HG03520 (cell line): ENCODE data around the gene POLR3A.
"Not testable (repeated sequence)": the region's sequence is repeated elsewhere in the genome, so short reads cannot be mapped to it uniquely, and the experiment has no call there.

ENCODE experiments used
- ATAC-seq: cut with Tn5 transposase; IDR thresholded peaks from one replicate; pipeline ENCODE4 v1.9.1; 2021; ENCODE audit warnings: mild to moderate bottlenecking, moderate library complexity; ENCODE audit not compliant: unreplicated experiment

The POLR3A gene

GRCh38 chr10:78025685-78026364, 3.5 kb downstream of the POLR3A start:
- ATAC-seq = no peak

GRCh38 chr10:78023741-78024140, 5.6 kb downstream of the POLR3A start:
- no peak for ATAC-seq

- no peak for ATAC-seq
These were observed 8.1 kb downstream of the POLR3A start for GRCh38 chr10:78021201-78021600.

- no peak for ATAC-seq
These were observed 10.1 kb downstream of the POLR3A start for GRCh38 chr10:78019264-78019663.

- ATAC-seq = no peak
These were observed 11.5 kb downstream of the POLR3A start for GRCh38 chr10:78017856-78018255.

GRCh38 chr10:78015546-78015945, 13.8 kb downstream of the POLR3A start:
- ATAC-seq = no peak

- no peak for ATAC-seq
These were observed 15.8 kb downstream of the POLR3A start for GRCh38 chr10:78013564-78013963.

- no peak for ATAC-seq
These were observed 18.2 kb downstream of the POLR3A start for GRCh38 chr10:78011065-78011464.

- ATAC-seq = no peak
These were observed 19.0 kb downstream of the POLR3A start for GRCh38 chr10:78010278-78010677.

- ATAC-seq = no peak
These were observed 19.7 kb downstream of the POLR3A start for GRCh38 chr10:78009662-78010061.

- no peak for ATAC-seq
These were observed 22.1 kb downstream of the POLR3A start for GRCh38 chr10:78007172-78007571.

- ATAC-seq = no peak
These were observed 24.9 kb downstream of the POLR3A start for GRCh38 chr10:78004215-78005026.

- ATAC-seq = no peak
These were observed 26.6 kb downstream of the POLR3A start for GRCh38 chr10:78002541-78003288.

GRCh38 chr10:78000956-78001472, 28.3 kb downstream of the POLR3A start:
- no peak for ATAC-seq

- no peak for ATAC-seq
These were observed 29.1 kb downstream of the POLR3A start for GRCh38 chr10:78000206-78000605.

GRCh38 chr10:77998780-77999179, 30.5 kb downstream of the POLR3A start:
- ATAC-seq = not testable (repeated sequence)

GRCh38 chr10:77993620-77994019, 35.7 kb downstream of the POLR3A start:
- ATAC-seq = no peak

- no peak for ATAC-seq
These were observed 40.1 kb downstream of the POLR3A start for GRCh38 chr10:77989081-77989724.

- ATAC-seq = no peak
These were observed 41.6 kb downstream of the POLR3A start for GRCh38 chr10:77987671-77988255.

- ATAC-seq = no peak
These were observed 44.3 kb downstream of the POLR3A start for GRCh38 chr10:77984986-77985385.
